H9 (cell line): ENCODE results near the gene EVI5L. TPM values are rescaled to one million over a fixed set of nuclear protein-coding genes. Genes with fewer than 3 reads are reported as not detected.

Experiments
- DNase-seq: peaks from one replicate; pipeline ENCODE4 v3.0.0-alpha.2; 2017
- H2AFZ ChIP-seq: one replicate; pipeline ENCODE4 v1.6.1; 2013; ENCODE audit warnings: mild to moderate bottlenecking, low read length, control low read depth, moderate library complexity
- H2AK5ac ChIP-seq: 2 replicates; pipeline ENCODE4 v1.6.1; 2013; ENCODE audit warnings: low read length, control low read depth, mixed read lengths; ENCODE audit not compliant: insufficient read length
- H2BK120ac ChIP-seq: one replicate; pipeline ENCODE4 v1.6.1; 2013; ENCODE audit warnings: low read depth, mild to moderate bottlenecking, low read length, control low read depth, inconsistent platforms; ENCODE audit not compliant: poor library complexity, severe bottlenecking
- H2BK12ac ChIP-seq: 2 replicates; pipeline ENCODE4 v1.6.1; 2013; ENCODE audit warnings: low read length, control low read depth, mixed read lengths, low read depth; ENCODE audit not compliant: insufficient read length
- H2BK15ac ChIP-seq: 2 replicates; pipeline ENCODE4 v1.6.1; 2013; ENCODE audit warnings: low read depth, low read length, control low read depth
- H2BK20ac ChIP-seq: one replicate; pipeline ENCODE4 v1.6.1; 2013; ENCODE audit warnings: low read depth, mild to moderate bottlenecking, low read length, control low read depth, inconsistent platforms; ENCODE audit not compliant: poor library complexity, severe bottlenecking
- H2BK5ac ChIP-seq: 2 replicates; pipeline ENCODE4 v1.6.1; 2013; ENCODE audit warnings: low read length, control low read depth, mixed read lengths; ENCODE audit not compliant: insufficient read length
- H3K14ac ChIP-seq: 2 replicates; pipeline ENCODE4 v1.6.1; 2013; ENCODE audit warnings: low read length, control low read depth; ENCODE audit not compliant: insufficient read depth
- H3K18ac ChIP-seq: 2 replicates; pipeline ENCODE4 v1.6.1; 2013; ENCODE audit warnings: low read depth, mild to moderate bottlenecking, mixed read lengths, low read length, control low read depth; ENCODE audit not compliant: insufficient read length
- H3K23ac ChIP-seq: 2 replicates; pipeline ENCODE4 v1.6.1; 2013; ENCODE audit warnings: low read length, control low read depth, mixed read lengths, low read depth; ENCODE audit not compliant: insufficient read length
- H3K23me2 ChIP-seq: 2 replicates; pipeline ENCODE4 v1.6.1; 2013; ENCODE audit warnings: low read depth, mild to moderate bottlenecking, mixed read lengths, low read length, control low read depth; ENCODE audit not compliant: insufficient read length, poor library complexity, severe bottlenecking
- H3K27ac ChIP-seq: 2 replicates; pipeline ENCODE4 v1.5.1; 2013; ENCODE audit warnings: low read length, control low read depth, mixed read lengths, low read depth; ENCODE audit not compliant: insufficient read length
- H3K27me3 ChIP-seq: 2 replicates; pipeline ENCODE4 v1.6.1; 2013; ENCODE audit warnings: low read length, control low read depth, inconsistent platforms; ENCODE audit not compliant: insufficient read depth
- H3K4ac ChIP-seq: 2 replicates; pipeline ENCODE4 v1.6.1; 2013; ENCODE audit warnings: low read depth, mild to moderate bottlenecking, control low read depth, inconsistent platforms, low read length, moderate library complexity
- H3K4me1 ChIP-seq: 2 replicates; pipeline ENCODE4 v1.6.1; 2013; ENCODE audit warnings: low read length, control low read depth, inconsistent platforms; ENCODE audit not compliant: insufficient read depth
- H3K4me2 ChIP-seq: 2 replicates; pipeline ENCODE4 v1.6.1; 2013; ENCODE audit warnings: low read length, control low read depth, mixed read lengths; ENCODE audit not compliant: insufficient read length, insufficient read depth
- H3K56ac ChIP-seq: 2 replicates; pipeline ENCODE4 v1.6.1; 2013; ENCODE audit warnings: low read depth, mild to moderate bottlenecking, mixed read lengths, low read length, control low read depth; ENCODE audit not compliant: insufficient read length
- H3K79me1 ChIP-seq: 2 replicates; pipeline ENCODE4 v1.6.1; 2013; ENCODE audit warnings: low read depth, mild to moderate bottlenecking, moderate library complexity, low read length, control low read depth, inconsistent platforms; ENCODE audit not compliant: insufficient read depth, poor library complexity, severe bottlenecking
- H3K79me2 ChIP-seq: 2 replicates; pipeline ENCODE4 v1.6.1; 2013; ENCODE audit warnings: low read length, control low read depth, inconsistent platforms; ENCODE audit not compliant: insufficient read depth
- H3K9ac ChIP-seq: 2 replicates; pipeline ENCODE4 v1.6.1; 2013; ENCODE audit warnings: low read length, control low read depth, mixed read lengths; ENCODE audit not compliant: insufficient read length; ENCODE audit errors: extremely low read depth
- H3K9me3 ChIP-seq: one replicate; pipeline ENCODE4 v1.6.1; 2013; ENCODE audit warnings: low read depth, low read length, inconsistent platforms; ENCODE audit not compliant: control insufficient read depth
- H3T11ph ChIP-seq: one replicate; pipeline ENCODE4 v1.6.1; 2013; ENCODE audit warnings: mild to moderate bottlenecking, low read length, control low read depth, inconsistent platforms
- H4K20me1 ChIP-seq: one replicate; pipeline ENCODE4 v1.6.1; 2013; ENCODE audit not compliant: control insufficient read depth, insufficient read length, insufficient read depth
- H4K5ac ChIP-seq: 2 replicates; pipeline ENCODE4 v1.6.1; 2013; ENCODE audit warnings: low read depth, mild to moderate bottlenecking, mixed read lengths, low read length, control low read depth; ENCODE audit not compliant: insufficient read length
- H4K8ac ChIP-seq: replicated peaks from 2 replicates; pipeline ENCODE4 v1.6.1; 2013; ENCODE audit warnings: low read length, control low read depth, mixed read lengths, low read depth; ENCODE audit not compliant: insufficient read length
- H4K91ac ChIP-seq: 2 replicates; pipeline ENCODE4 v1.6.1; 2013; ENCODE audit warnings: low read depth, mild to moderate bottlenecking, moderate library complexity, mixed read lengths, low read length, control low read depth; ENCODE audit not compliant: insufficient read length
- H3K27ac Mint-ChIP-seq, 3 experiments: 2 replicates in 2 of 3; 3 replicates in 1 of 3; pipeline ENCODE4 v1.8.0; 2020 to 2021; ENCODE audit warnings: mixed read lengths in 3 of 3, mild to moderate bottlenecking in 1 of 3, moderate library complexity in 1 of 3
- H3K27me3 Mint-ChIP-seq: 2 replicates; pipeline ENCODE4 v1.8.0; 2021; ENCODE audit warnings: low read depth, mild to moderate bottlenecking, moderate library complexity, mixed read lengths
- H3K36me3 Mint-ChIP-seq, 3 experiments: 2 replicates in 2 of 3; 3 replicates in 1 of 3; pipeline ENCODE4 v1.8.0; 2020 to 2021; ENCODE audit warnings: low read depth in 3 of 3, mixed read lengths in 3 of 3; ENCODE audit not compliant: insufficient read depth in 1 of 3
- H3K4me1 Mint-ChIP-seq, 2 experiments: 2 replicates each; pipeline ENCODE4 v1.8.0; 2020; ENCODE audit warnings: mixed read lengths in 2 of 2
- H3K4me3 Mint-ChIP-seq, 2 experiments: 2 replicates in 1 of 2; 3 replicates in 1 of 2; pipeline ENCODE4 v1.8.0; 2020 to 2021; ENCODE audit warnings: mild to moderate bottlenecking in 2 of 2, mixed read lengths in 2 of 2, moderate library complexity in 1 of 2
- H3K9me3 Mint-ChIP-seq, 2 experiments: 2 replicates in 1 of 2; 3 replicates in 1 of 2; pipeline ENCODE4 v1.8.0; 2020; ENCODE audit warnings: mild to moderate bottlenecking in 2 of 2, mixed read lengths in 2 of 2, moderate library complexity in 1 of 2
- WGBS: extraction: QIAGEN DNeasy Blood & Tissue Kit; methylation state at CpG from one replicate; pipeline ENCODE4 v1.1.7; 2013; ENCODE audit warnings: missing lambda C conversion rate, low lambda C conversion rate, mixed read lengths; ENCODE audit not compliant: insufficient read length; ENCODE audit errors: extremely low coverage; 5-methylcytosine and 5-hydroxymethylcytosine counted together
- total RNA-seq: library from RNA; stranded (reverse); gene quantifications from 2 replicates; pipeline ENCODE4 v1.2.1, GENCODE V29; 2021
- TF ChIP-seq, protein P1 (sequence below): fragments of 200-600 bp; sonication (generic); conservative IDR thresholded peaks from 3 replicates; pipeline ENCODE4 v1.8.0; 2021; ENCODE audit warnings: antibody characterized with exemption, mild to moderate bottlenecking

EVI5L gene
- total RNA-seq, 1 experiment from 2014 or later, result 7.1 TPM

- Histone ChIP-seq H3K14ac (no peak overlapping the region), H2BK120ac (no peak overlapping the region), H3K27me3 (no peaks in the 10 kb centered on the region), H2BK20ac (no peak overlapping the region), H3K23ac (no peak overlapping the region), H2BK5ac (no peak overlapping the region), H3K27ac (no peak overlapping the region), H3K4ac (no peak overlapping the region), H4K20me1 (no peaks in the 10 kb centered on the region), H2BK12ac (no peak overlapping the region), H2BK15ac (no peak overlapping the region), H3K56ac (no peak overlapping the region), H3K4me2 (no peak overlapping the region), H4K5ac (no peak overlapping the region), H2AK5ac (no peak overlapping the region), H3K18ac (no peak overlapping the region), H3K9me3 (no peaks in the 10 kb centered on the region), H3K4me1 (no peaks in the 10 kb centered on the region), H3T11ph (no peak overlapping the region), H3K9ac (no peak overlapping the region), H4K91ac (no peak overlapping the region), H3K23me2 (peaks cover 3% of the 10 kb centered on the region), H2AFZ (no peak overlapping the region), H3K79me2 (no peaks in the 10 kb centered on the region), H4K8ac (no peak overlapping the region), H3K79me1 (no peaks in the 10 kb centered on the region)
- Mint-ChIP-seq H3K4me1 (peaks cover 4 to 7% of the 10 kb centered on the region in 2 experiments), H3K36me3 (no peaks in the 10 kb centered on the region), H3K9me3 (peaks cover 5 to 10% of the 10 kb centered on the region in 2 experiments; a peak in 3 of 5 replicates), H3K27ac (peak overlapping the region in 1 of 3 experiments; percentile 57; a peak in 1 of 7 replicates), H3K27me3 (peaks cover 21% of the 10 kb centered on the region), H3K4me3 (no peak overlapping the region)
- DNase-seq, result no peak
- WGBS, result no CpG with 5 or more reads among the region's 2 CpGs
- TF ChIP-seq, protein P1, sequence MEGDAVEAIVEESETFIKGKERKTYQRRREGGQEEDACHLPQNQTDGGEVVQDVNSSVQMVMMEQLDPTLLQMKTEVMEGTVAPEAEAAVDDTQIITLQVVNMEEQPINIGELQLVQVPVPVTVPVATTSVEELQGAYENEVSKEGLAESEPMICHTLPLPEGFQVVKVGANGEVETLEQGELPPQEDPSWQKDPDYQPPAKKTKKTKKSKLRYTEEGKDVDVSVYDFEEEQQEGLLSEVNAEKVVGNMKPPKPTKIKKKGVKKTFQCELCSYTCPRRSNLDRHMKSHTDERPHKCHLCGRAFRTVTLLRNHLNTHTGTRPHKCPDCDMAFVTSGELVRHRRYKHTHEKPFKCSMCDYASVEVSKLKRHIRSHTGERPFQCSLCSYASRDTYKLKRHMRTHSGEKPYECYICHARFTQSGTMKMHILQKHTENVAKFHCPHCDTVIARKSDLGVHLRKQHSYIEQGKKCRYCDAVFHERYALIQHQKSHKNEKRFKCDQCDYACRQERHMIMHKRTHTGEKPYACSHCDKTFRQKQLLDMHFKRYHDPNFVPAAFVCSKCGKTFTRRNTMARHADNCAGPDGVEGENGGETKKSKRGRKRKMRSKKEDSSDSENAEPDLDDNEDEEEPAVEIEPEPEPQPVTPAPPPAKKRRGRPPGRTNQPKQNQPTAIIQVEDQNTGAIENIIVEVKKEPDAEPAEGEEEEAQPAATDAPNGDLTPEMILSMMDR, result no peak
Observed at GRCh38 chr19:7883796-7884570, 54.0 kb downstream of the EVI5L start.
